Measurements from ENCODE around the gene TCF4. TPM values are rescaled to one million over a fixed set of nuclear protein-coding genes. Genes with fewer than 3 reads are reported as not detected.

The TCF4 gene
- polyA plus RNA-seq, 1 donor (not counting 4 experiments of a cell fraction or from before 2014, with no cell fraction given), result 9.7 TPM

DNA sequence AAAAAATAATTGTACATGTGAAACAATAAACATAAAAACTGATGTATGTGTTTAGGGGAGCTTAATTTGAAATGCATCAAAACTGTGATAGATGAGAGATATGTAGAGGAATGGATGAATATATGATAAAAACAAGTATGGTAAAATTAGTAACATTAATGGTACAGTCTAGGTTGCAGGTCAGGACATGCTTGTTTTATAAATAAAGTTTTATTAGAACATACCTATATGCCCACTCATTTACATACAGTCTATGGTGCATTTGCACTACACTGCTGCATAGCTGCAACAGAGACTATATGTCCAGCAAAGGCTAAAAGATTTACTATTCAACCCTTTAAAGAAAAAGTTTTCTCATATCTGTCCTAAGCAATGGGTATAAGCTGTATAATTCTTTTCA, 392.1 kb downstream of the TCF4 start:
- FAIRE-seq (no peak), DNase-seq (ENCODE audit: low read depth, low spot score) (no peak)
- Histone ChIP-seq H3K79me2 (ENCODE audit: control insufficient read depth, insufficient read depth, low read length) (no peaks in the 10 kb centered on the region), H2AFZ (ENCODE audit: control insufficient read depth, low read length) (no peak overlapping the region), H3K4me3 (ENCODE audit: control insufficient read depth in 2 of 3, extremely low read depth in 1 of 3, insufficient read depth in 2 of 3, low read depth in 1 of 3, low read length in 3 of 3) (no peak overlapping the region), H3K27ac (ENCODE audit: control insufficient read depth, insufficient read depth, low read length) (no peak overlapping the region), H3K4me2 (ENCODE audit: control insufficient read depth, extremely low read depth, insufficient read depth, low read depth, low read length) (no peak overlapping the region), H3K27me3 (ENCODE audit: control insufficient read depth, extremely low read depth, insufficient read depth, low read length) (no peaks in the 10 kb centered on the region), H3K9me3 (ENCODE audit: control insufficient read depth, low read depth, low read length) (no peaks in the 10 kb centered on the region), H3K36me3 (ENCODE audit: control insufficient read depth in 2 of 2, extremely low read depth in 1 of 2, insufficient read depth in 2 of 2, low read length in 2 of 2) (no peaks in the 10 kb centered on the region), H4K20me1 (ENCODE audit: control insufficient read depth, extremely low read depth, insufficient read depth, low read length) (no peaks in the 10 kb centered on the region), H3K9ac (ENCODE audit: control insufficient read depth, extremely low read depth, insufficient read depth, low read length) (no peak overlapping the region), H3K9me1 (ENCODE audit: control insufficient read depth, extremely low read depth, insufficient read depth, low read length) (no peaks in the 10 kb centered on the region), H3K4me1 (ENCODE audit: control insufficient read depth, extremely low read depth, insufficient read depth, low read length) (no peaks in the 10 kb centered on the region)
- dilution Hi-C loops (cut with MboI; ENCODE audit: extremely low pct_ligation_motif_present, low sequenced_read_pairs), result no loop called here
- no peak for TF ChIP-seq EZH2 (IDR thresholded peaks at IDR 0.05; ENCODE audit: low read length)
- TF ChIP-seq, protein P1, sequence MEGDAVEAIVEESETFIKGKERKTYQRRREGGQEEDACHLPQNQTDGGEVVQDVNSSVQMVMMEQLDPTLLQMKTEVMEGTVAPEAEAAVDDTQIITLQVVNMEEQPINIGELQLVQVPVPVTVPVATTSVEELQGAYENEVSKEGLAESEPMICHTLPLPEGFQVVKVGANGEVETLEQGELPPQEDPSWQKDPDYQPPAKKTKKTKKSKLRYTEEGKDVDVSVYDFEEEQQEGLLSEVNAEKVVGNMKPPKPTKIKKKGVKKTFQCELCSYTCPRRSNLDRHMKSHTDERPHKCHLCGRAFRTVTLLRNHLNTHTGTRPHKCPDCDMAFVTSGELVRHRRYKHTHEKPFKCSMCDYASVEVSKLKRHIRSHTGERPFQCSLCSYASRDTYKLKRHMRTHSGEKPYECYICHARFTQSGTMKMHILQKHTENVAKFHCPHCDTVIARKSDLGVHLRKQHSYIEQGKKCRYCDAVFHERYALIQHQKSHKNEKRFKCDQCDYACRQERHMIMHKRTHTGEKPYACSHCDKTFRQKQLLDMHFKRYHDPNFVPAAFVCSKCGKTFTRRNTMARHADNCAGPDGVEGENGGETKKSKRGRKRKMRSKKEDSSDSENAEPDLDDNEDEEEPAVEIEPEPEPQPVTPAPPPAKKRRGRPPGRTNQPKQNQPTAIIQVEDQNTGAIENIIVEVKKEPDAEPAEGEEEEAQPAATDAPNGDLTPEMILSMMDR (optimal IDR thresholded peaks at IDR 0.05 in 1 of 3, IDR thresholded peaks at IDR 0.05 in 1 of 3, conservative IDR thresholded peaks at IDR 0.05 in 1 of 3; ENCODE audit: extremely low read depth in 1 of 3, insufficient read depth in 2 of 3, low read length in 3 of 3), result no peak

DNA sequence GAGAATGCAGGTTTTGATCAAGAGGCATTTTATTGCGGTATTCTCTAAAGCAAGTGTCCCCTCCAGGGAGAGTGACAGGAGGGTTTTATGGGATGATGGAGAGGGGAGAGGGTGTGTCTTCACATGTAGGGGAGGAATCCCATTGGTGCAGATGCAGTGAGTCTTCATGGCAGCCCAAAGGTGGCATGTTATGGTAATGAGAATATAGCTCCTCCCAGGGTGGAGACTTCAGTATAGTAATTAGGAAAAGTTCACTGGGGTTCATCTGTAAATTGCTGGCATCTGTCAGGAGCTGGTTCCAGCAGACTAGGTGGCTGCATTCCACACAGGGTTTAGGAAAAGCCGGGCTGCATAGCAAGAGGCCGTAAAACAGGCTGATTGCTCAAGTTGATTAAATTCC, 398.0 kb downstream of the TCF4 start:
- Histone ChIP-seq H3K4me2 (ENCODE audit: control insufficient read depth, extremely low read depth, insufficient read depth, low read depth, low read length) (no peak overlapping the region), H3K4me3 (ENCODE audit: control insufficient read depth in 2 of 3, extremely low read depth in 1 of 3, insufficient read depth in 2 of 3, low read depth in 1 of 3, low read length in 3 of 3) (no peak overlapping the region), H2AFZ (ENCODE audit: control insufficient read depth, low read length) (no peak overlapping the region), H3K9me3 (ENCODE audit: control insufficient read depth, low read depth, low read length) (no peaks in the 10 kb centered on the region), H3K79me2 (ENCODE audit: control insufficient read depth, insufficient read depth, low read length) (no peaks in the 10 kb centered on the region), H3K27ac (ENCODE audit: control insufficient read depth, insufficient read depth, low read length) (no peak overlapping the region), H3K9ac (ENCODE audit: control insufficient read depth, extremely low read depth, insufficient read depth, low read length) (no peak overlapping the region), H3K9me1 (ENCODE audit: control insufficient read depth, extremely low read depth, insufficient read depth, low read length) (no peaks in the 10 kb centered on the region), H4K20me1 (ENCODE audit: control insufficient read depth, extremely low read depth, insufficient read depth, low read length) (no peaks in the 10 kb centered on the region), H3K36me3 (ENCODE audit: control insufficient read depth in 2 of 2, extremely low read depth in 1 of 2, insufficient read depth in 2 of 2, low read length in 2 of 2) (no peaks in the 10 kb centered on the region), H3K27me3 (ENCODE audit: control insufficient read depth, extremely low read depth, insufficient read depth, low read length) (no peaks in the 10 kb centered on the region), H3K4me1 (ENCODE audit: control insufficient read depth, extremely low read depth, insufficient read depth, low read length) (no peaks in the 10 kb centered on the region)
- dilution Hi-C loops (cut with MboI; ENCODE audit: extremely low pct_ligation_motif_present, low sequenced_read_pairs), result no loop called here
- TF ChIP-seq, protein P1 (optimal IDR thresholded peaks at IDR 0.05 in 1 of 3, IDR thresholded peaks at IDR 0.05 in 1 of 3, conservative IDR thresholded peaks at IDR 0.05 in 1 of 3; ENCODE audit: extremely low read depth in 1 of 3, insufficient read depth in 2 of 3, low read length in 3 of 3), result no peak
- TF ChIP-seq EZH2 (IDR thresholded peaks at IDR 0.05; ENCODE audit: low read length), result no peak
- no peak for DNase-seq (ENCODE audit: low read depth, low spot score)
- FAIRE-seq, result no peak

Measured in keratinocyte (primary cell).